HK-2 (cell line): ENCODE results near the gene BACH2.
"Not testable (repeated sequence)": the region's sequence is repeated elsewhere in the genome, so short reads cannot be mapped to it uniquely, and the experiment has no call there.

Experiments
- DNase-seq: peaks from one replicate; pipeline ENCODE4 v3.0.0-alpha.2; 2018; ENCODE audit not compliant: unreplicated experiment

BACH2 gene

DNA sequence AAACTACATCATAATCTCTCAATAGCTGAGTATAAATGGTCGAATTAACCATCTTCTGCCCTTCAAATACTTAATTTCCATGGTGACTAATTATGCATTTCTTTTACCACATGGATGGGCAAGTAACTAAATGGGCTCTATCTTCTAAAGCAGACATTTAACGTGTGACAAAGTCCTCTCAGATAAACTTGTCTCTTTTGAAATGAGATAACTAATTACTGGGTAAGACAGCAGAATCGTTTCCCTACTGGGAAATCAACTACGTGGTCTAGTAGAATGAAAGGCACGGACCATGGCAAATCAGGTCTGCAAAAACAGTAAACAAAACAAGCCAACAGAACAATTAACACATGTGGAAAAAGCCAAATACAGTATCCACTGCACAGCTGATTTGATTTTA, 137.7 kb downstream of the BACH2 start:
- no peak for DNase-seq

DNA sequence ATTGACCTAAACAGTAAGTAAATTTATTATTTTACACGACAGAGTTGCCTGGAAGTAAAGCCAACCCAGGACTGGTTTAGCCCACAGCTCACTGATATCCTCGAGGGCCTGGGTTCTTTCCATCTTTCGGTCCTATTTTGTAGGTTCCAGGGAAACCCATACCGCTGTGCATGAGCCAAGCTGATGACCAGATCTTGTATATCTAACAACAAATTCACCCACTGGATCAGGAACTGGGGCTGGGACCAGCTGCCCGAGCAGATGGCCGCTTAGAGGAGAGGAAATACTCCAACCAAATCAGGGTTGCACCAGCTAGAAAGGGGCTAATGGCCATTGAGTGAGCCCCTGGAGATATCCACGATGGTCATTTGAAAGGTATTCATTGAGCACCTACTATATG, 139.2 kb downstream of the BACH2 start:
- no peak for DNase-seq

DNA sequence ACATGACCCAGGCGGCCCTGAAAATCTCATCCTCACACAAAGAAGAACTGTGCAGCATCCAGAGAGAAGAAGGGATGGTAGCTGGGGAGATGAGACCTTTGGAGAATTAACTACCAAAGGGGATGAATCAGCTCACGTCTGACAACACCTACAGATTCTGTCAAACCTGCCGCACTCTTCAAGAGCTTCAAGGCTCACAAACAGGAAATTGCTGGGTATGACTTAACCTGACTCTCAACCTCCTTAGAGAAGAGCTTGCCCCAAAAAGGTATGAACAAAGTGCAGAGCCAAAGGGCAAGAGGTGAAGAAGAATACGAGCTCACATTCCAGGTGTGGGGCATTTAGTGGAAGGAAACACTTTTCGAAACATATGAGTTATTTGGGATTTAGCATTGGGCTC, 139.8 kb downstream of the BACH2 start:
- no peak for DNase-seq

DNA sequence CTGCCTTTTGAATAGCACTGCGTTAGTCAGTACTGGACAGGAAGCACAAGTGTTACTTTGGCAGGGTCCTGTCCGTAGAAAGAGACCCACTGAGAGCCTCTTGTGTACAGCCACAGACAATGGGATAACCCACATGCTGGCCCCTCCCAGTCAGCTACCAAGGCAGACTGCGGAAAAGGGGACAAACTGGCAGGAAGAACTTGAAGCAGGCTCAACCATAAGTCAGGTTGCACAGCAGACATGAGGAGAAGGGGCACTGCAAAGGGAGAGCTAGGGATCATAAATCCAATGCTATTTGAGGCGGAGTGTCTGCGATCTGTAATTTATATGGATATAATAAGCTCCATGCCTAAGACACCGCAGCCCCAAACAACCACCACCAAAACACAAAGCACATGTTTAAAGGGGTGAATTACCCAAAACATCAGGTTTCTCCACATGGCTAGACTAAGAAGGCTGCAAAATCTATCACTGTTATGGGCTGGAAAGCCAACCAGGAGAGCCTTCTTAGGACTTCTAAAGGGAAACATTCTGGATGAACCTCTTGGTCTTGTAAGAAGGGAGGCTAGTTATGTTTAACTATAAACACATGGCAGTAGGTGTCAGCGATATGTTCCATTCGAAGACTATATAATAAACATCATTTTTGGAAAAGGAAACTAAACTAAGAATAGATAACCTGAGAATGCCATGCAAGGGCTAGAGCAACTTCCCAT, 141.7 kb downstream of the BACH2 start:
- DNase-seq = no peak

DNA sequence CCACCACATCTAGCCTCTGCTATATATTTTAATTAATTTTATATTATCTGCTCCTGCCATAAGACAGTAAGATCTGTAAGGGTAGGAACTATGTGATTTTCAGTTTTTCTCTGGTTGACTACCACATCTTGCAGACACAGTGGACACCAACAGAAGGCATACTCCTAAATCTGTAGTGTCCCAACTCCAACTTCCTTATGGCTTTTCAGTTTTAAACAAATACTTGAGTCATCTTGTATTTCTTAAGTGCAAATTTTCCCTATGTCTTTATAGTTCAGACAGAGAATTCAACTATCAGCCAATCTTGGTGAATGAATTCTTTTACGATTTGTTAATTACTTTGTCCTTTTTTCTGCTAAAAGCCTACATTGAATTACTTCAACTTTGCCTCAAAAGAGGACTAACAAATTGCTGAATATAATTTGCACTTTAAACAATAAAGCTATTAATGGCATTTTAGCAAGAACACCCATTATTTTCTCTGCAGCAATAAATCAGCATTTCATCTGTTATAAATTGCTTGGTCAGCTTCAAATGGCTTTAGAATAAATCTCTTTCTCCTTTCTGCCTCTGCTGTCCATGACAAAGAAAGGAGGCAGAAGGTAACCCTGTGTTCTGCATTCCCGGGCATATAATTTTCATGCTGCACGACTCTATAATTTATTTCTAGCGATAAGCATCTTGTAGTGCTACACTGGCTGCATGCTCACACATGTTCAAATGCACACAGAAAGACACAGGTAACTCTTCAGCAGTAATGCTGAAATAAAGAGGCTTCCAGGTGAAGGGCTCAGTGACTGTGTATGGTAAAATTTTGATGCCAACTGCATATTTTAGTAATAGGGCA, 144.8 kb downstream of the BACH2 start:
- DNase-seq = no peak

DNA sequence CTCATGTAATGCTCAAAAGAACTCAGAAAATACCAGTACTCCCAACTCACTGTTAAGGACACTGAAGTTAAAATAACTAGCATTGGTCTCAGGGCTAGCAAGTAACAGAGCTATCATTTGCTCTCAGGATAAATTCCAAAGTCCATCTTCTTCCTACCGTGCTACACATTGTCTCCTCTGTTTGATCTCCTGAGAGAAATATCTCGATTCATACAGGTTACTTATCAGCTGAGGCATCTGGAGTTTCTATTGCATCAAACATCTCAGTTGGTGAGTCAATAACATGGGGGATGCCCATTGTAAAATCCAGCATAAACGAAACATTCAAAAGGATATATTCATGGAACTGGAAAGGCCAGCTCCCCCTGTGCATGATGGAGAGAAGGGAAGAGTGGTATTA, 147.4 kb downstream of the BACH2 start:
- DNase-seq = no peak

DNA sequence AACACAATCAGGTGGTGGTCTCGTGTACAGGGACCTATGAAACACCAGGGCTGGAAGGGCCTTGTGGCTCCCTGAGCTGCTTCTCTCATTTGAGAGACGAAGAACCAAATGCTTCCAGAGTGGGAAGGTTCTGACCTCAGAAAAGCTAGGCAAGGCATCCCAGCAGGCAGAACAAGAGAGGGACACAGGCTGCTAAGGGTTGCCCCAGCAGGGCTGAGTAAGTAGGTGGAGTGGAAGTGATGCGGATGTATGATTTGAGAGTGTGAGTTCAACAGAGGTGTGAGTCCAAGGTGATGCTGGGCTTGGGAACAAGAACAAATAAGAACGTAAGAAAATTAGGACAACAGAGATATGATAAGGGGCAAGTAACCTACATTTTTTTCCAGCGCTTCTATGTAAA, 147.8 kb downstream of the BACH2 start:
- DNase-seq = no peak

DNA sequence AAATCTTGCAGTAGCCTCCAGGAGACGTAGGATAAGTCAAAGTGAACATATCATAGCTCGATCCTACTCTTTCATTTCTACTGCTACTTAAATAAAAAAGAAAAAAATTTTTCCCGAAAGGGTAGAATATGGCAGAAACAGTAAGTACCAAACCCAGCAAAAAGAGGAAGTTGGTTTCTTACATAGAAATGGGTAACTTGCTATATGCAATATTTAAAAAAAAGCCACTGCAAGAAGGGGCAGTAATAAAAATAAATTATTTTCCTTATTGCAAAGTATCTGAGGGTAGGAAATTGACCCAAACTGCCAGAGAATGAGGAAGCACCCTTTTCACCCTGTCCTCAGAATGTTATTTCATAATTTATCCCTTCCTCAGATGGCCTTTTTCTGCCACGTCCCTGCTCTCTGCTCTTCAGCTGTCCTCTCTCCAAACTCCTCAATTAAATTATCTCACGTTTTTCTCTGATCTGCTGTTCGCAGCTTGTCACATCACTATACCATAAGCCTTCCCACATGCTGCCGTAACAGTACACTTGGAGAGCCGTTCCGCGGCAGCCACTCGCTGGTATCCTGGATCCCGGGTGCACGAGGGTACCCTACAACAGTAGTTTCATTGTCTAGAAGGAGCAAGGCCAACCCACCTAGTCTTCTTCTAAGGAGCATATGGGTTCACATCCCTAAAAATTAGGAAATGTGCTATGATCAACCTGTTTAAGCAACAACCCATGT, 149.6 kb downstream of the BACH2 start:
- no peak for DNase-seq

DNA sequence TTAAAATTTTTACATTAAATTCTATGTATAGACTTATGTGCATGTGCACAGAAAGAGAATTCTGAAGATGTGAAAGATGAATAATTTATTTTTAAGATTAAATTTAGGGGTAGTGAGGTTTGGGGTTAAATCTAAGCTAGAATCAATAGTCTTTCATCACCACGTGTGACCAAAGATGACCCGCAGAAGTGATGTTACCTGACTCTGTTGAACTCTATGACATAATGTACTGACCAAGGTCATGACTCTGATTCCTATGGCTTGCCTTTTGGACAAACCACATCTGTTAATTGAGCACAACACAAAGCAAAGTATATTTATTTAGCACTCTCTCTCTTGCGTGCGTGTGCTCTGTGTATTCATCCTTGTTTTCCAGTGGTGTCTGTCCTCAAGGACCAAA, 150.6 kb downstream of the BACH2 start:
- no peak for DNase-seq

DNA sequence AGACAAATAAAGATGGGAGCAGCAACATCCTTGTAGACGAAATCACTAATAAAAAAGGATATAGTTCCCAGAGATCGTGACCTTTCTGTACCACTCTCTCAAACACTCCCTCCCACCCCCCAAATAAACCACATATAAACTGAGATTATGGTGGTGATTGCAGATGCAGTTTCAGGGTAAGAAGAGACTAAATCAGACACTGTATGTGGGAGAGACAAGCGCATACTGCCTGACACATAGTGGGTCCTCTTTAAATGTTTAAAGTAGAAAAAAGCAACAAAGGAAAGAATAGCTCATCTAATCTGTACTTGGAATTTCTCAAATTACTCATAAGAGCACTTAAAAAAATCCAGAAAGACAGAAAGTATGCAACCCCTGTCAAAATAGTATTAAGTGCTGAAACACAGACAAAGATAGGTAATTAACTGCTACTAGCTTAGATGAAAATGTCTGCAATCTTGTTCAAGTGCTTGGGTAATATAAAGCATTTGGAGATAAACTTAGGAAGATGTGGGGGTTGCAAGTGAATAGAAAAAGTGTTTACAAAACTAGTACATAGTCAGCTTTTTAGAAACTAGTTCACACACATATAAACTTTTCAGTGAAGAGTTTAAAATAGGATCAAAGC, 151.6 kb downstream of the BACH2 start:
- no peak for DNase-seq

DNA sequence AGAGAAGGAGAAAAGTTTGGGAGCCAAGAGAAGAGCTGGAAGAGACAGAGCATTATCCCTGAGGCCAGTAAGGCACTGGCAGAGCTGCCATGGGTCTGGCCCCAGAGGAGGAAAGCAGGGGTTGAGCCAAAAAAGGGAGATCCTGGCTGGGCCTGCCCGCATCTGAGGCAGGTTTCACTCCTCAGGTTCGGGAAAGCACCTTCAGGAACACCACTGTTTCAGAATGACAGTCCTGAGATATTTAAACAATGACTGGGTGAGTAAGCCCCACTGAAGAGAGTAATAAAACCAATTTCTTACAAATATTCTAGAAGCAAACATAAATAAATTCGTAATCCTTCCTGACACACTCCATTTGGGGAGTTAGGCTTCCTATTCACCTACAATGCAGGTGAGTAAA, 152.2 kb downstream of the BACH2 start:
- no peak for DNase-seq

DNA sequence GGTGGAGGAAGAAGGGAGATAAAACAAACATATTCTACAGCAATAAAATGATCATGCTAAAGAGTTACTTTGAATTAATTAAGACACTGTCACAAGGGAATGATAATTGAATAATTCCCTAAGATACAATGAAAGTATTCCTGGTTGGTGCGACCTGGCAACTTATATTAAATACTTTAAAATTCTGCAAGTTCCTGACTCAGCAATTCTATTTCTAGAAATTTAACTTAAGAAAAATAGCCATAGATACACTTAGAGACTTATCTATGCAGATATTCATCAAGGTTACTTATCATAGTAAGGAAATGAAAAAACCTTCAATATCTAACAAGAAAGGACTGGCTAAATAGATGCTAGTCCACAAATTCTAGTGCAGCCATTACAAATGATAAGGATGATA, 156.0 kb downstream of the BACH2 start:
- DNase-seq = no peak

DNA sequence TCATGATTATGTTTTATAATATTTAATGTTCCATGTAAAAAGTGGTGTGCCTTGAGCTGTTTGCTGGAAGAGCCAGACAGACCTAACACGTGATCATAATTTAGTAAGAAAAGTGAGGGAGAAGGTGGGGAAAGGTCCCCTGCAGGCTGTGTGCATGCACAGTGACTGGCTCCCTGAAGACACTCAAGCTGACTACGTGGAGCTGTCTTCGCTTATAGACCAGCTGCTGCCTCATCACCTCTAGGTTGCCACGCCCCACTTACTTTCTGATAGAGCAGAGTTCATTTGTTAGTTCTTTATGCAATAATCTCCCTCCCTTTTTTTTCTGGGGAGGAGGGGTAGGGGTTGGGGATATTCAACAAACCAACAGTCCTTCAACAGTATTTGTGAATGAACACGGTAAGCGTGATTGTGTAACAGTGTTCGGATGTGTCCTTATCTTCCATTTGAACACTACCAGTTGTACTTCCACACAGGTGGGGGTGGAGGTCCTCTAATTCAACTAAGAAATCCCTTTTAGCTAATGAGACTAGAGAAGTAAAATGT, 157.3 kb downstream of the BACH2 start:
- no peak for DNase-seq

DNA sequence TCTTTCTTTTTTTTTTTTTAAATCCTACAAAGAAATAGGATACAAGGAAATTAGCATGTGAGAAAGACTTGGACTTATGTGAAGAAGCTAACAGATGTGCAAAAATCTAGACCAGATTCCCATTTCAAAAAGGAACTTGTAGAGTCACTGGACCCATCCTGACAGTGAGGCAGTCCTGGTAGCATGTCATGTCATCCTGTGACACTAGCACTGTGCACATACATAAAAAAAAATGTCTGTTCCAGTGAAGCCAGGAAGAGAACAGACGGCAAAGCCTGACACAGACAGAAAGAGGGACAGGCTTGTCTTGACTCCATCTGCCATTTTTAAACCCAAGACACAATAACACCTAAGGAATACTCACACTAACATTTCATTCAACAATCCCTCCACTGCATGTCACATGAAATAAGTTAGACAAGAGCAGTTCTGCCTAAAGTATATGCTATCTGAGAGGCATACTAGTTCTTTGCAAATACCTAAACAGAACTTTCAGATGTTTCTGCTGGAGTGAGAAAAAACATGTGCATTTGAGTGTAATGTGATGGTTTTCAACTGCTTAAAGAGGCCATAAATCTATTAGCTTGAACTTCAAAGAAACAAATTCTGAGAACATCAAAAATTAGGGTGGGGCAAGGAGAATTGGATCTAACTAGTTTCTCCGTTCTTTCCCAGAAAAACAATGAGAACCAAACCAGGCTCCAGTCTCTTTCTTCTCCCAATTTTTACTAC, 159.6 kb downstream of the BACH2 start:
- DNase-seq = no peak

DNA sequence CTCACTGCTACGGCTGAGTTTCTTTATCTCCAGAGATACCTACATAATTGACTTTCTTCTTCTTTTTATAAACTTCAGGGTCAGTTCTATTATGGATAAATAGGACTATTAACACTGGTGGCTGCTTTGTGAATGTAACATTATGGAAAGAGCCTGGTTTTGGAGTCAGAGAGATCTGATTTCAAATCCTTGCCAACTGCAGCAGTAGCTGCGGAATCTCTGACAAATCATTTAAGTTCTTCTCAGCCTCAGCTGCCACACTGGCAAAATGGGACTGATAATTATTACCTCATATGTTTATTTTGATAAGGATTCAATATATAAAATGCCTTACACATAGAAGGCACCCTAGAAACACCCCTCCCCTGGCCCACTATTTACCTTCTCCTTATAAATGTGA, 160.5 kb downstream of the BACH2 start:
- DNase-seq = no peak

DNA sequence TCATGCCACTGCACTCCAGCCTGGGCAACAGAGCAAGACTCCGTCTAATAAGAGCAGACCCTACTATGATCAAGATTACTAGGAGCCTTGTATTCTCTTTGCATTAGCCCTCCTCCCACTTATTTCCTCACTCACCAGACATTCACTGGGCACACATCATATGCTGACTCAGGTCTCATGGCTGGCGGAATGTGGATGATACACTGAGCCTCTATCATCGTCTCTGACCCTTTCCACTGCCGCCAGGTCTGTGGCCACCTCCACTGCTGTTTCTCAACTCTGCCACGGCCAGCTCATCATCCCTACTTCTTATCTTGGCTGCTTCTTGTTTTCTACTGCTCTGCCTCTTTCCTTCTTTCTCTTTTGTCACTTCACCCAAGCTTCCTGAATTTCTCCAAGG, 161.0 kb downstream of the BACH2 start:
- DNase-seq = peak; percentile 35

DNA sequence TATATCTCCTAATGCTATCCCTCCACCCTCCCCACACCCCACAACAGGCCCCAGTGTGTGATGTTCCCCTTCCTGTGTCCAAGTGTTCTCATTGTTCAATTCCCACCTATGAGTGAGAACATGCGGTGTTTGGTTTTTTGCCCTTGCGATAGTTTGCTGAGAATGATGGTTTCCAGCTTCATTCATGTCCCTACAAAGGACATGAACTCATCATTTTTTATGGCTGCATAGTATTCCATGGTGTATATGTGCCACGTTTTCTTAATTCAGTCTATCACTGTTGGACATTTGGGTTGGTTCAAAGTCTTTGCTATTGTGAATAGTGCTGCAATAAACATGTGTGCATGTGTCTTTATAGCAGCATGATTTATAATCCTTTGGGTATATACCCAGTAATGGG, 163.0 kb downstream of the BACH2 start:
- DNase-seq = not testable (repeated sequence)

DNA sequence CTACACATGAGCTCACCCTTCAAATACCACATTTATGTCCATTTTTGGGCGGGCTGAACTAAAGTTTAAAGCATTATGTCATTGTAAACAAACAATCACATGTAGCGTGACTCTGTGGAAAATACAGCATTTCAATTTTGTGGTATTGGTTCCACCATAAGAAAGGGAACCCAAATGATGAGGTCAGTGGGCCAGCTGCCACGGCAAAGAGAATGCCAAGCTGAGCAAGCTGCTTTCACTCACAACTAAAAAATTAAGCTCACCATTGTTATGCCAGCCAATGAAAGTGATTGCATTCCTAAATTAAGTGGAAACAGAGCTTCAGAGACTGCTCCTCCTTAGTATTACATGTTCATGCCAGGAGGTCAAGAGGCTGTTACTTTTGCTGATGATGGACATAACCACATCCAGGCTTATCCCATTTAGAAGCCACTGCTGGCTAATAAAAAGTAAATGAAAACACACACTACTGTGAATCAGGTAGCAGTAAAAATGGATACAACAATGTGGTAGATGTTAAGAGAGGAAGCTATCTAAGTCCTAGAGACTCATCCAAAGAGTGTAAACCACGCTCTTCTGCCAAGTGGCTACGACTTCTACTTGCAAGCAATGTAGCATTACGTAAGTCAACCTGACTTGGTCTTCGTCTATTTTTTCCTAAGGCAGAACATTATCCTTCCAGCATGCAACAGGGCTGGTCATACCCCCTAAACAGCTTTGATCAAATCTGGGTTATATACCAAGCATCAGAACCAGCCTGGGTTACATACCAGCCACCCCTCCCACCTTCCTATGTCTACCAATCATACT, 164.8 kb downstream of the BACH2 start:
- no peak for DNase-seq

DNA sequence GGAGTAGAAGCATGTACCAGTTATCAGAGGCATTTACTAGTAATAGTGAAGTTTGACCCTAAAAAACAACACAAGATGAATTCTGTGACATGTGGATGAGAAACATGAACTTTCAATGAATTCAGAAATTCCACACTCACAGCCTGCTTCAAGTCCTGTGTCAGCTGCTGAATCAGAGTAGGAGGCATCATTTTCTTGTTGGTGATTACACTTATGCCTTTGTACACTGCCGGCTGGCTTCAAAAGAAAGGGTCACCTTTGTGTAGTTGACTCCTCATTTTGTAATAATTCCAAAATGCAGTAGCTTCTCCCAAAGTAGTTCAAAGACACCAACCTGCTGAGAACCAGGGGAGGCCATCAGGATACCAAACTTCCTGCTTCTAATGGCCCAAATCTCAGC, 165.5 kb downstream of the BACH2 start:
- no peak for DNase-seq

DNA sequence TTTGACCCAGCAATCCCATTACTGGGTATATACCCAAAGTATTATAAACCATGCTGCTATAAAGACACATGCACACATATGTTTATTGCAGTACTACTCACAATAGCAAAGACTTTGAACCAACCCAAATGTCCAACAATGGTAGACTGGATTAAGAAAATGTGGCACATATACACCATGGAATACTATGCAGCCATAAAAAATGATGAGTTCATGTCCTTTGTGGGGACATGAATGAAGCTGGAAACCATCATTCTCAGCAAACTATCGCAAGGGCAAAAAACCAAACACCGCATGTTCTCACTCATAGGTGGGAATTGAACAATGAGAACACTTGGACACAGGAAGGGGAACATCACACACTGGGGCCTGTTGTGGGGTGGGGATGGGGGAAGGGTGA, 168.0 kb downstream of the BACH2 start:
- DNase-seq = not testable (repeated sequence)
